PC-3 (cell line): ENCODE results near the gene DNAJA3. TPM values are rescaled to one million over a fixed set of nuclear protein-coding genes. Genes with fewer than 3 reads are reported as not detected.

Experiments
- ATAC-seq: fragments of 200-7000 bp; cut with Tn5 transposase; 2 replicates; pipeline ENCODE4 v1.9.1; 2020; ENCODE audit warnings: mild to moderate bottlenecking, moderate library complexity
- BruUV-seq: library from RNA; stranded (reverse); fragments of 400-500 nt; replicated peaks from 2 replicates; lab custom pipeline; 2021; lab: Mats Ljungman, UMichigan
- CTCF ChIA-PET: fragments of 300-600 bp; sonication (Branson Sonifier 250); formaldehyde crosslinking; loops from one replicate; lab custom pipeline; 2022; ENCODE audit warnings: antibody characterized with exemption; lab: Charles Lee
- POLR2A ChIA-PET: fragments of 300-600 bp; sonication (Branson Sonifier 250); formaldehyde crosslinking; loops from one replicate; lab custom pipeline; 2022; ENCODE audit warnings: antibody characterized with exemption; ENCODE audit not compliant: unreplicated experiment; lab: Charles Lee
- DNase-seq: peaks from one replicate; pipeline ENCODE4 v3.0.0-alpha.2; 2015
- H2AFZ ChIP-seq: fragments of 300-600 bp; sonication (generic); 2 replicates; pipeline ENCODE4 v1.6.0; 2016; ENCODE audit warnings: antibody characterized with exemption, low read length
- H3F3A ChIP-seq: fragments of 300-600 bp; sonication (generic); one replicate; pipeline ENCODE4 v1.6.0; 2017; ENCODE audit warnings: antibody characterized with exemption, low read length, control low read depth, mild to moderate bottlenecking; ENCODE audit not compliant: unreplicated experiment
- H3K27ac ChIP-seq: fragments of 300-600 bp; sonication (generic); 2 replicates; pipeline ENCODE4 v1.5.1; 2016; ENCODE audit warnings: mild to moderate bottlenecking, low read length
- H3K27me3 ChIP-seq: fragments of 300-600 bp; sonication (generic); 2 replicates; pipeline ENCODE4 v1.6.1; 2016; ENCODE audit warnings: low read length, mixed read lengths
- H3K36me3 ChIP-seq: fragments of 300-600 bp; sonication (generic); 2 replicates; pipeline ENCODE4 v1.6.1; 2016; ENCODE audit warnings: low read depth, mixed run types, low read length, mixed read lengths
- H3K4me1 ChIP-seq: fragments of 300-600 bp; sonication (generic); 2 replicates; pipeline ENCODE4 v1.5.1; 2016; ENCODE audit warnings: low read length; ENCODE audit not compliant: insufficient read depth
- H3K4me2 ChIP-seq: fragments of 300-600 bp; sonication (generic); 2 replicates; pipeline ENCODE4 v1.6.0; 2016; ENCODE audit warnings: low read length
- H3K4me3 ChIP-seq: fragments of 300-600 bp; sonication (generic); 2 replicates; pipeline ENCODE4 v1.5.1; 2016; ENCODE audit warnings: mild to moderate bottlenecking, low read length, mixed read lengths
- H3K79me2 ChIP-seq: fragments of 300-600 bp; sonication (generic); 2 replicates; pipeline ENCODE4 v1.6.1; 2017; ENCODE audit warnings: low read length, mixed read lengths
- H3K9ac ChIP-seq: fragments of 300-600 bp; sonication (generic); 2 replicates; pipeline ENCODE4 v1.6.0; 2016; ENCODE audit warnings: mild to moderate bottlenecking, low read length
- H3K9me2 ChIP-seq: fragments of 300-600 bp; sonication (generic); replicated peaks from 2 replicates; pipeline ENCODE4 v1.6.1; 2016; ENCODE audit warnings: mixed run types, low read length, mixed read lengths
- H3K9me3 ChIP-seq: fragments of 300-600 bp; sonication (generic); 2 replicates; pipeline ENCODE4 v1.6.1; 2016; ENCODE audit warnings: low read length, mixed read lengths
- H4K20me1 ChIP-seq: fragments of 300-600 bp; sonication (generic); 2 replicates; pipeline ENCODE4 v1.6.1; 2016; ENCODE audit warnings: low read length, mixed read lengths
- CTCF ChIP-seq: fragments of 300-600 bp; sonication (generic); conservative IDR thresholded peaks from 2 replicates; pipeline ENCODE4 v1.5.1; 2017; ENCODE audit warnings: antibody characterized with exemption, low read depth, mild to moderate bottlenecking, low read length
- EZH2 ChIP-seq: fragments of 300-600 bp; sonication (generic); IDR thresholded peaks from one replicate; pipeline ENCODE4 v1.6.1; 2017; ENCODE audit warnings: antibody characterized with exemption, mild to moderate bottlenecking, low read length; ENCODE audit not compliant: unreplicated experiment
- EZH2phosphoT487 ChIP-seq: fragments of 300-600 bp; sonication (generic); IDR thresholded peaks from 2 replicates; pipeline ENCODE4 v1.6.1; 2018; ENCODE audit warnings: mild to moderate bottlenecking, antibody characterized with exemption, low read length, borderline replicate concordance
- intact Hi-C: fragments of 100-400 bp; cut with micrococcal nuclease; formaldehyde crosslinking; loops from 2 replicates; pipeline ENCODE4 v1.9.0; 2023
- total RNA-seq: library from RNA; depleted of rRNA; stranded (reverse); fragments of >200 nt; gene quantifications from 2 replicates; pipeline ENCODE4 v1.2.3, GENCODE V29; 2014

DNAJA3 gene
- total RNA-seq, 1 experiment from 2014 or later: 123 TPM

DNA sequence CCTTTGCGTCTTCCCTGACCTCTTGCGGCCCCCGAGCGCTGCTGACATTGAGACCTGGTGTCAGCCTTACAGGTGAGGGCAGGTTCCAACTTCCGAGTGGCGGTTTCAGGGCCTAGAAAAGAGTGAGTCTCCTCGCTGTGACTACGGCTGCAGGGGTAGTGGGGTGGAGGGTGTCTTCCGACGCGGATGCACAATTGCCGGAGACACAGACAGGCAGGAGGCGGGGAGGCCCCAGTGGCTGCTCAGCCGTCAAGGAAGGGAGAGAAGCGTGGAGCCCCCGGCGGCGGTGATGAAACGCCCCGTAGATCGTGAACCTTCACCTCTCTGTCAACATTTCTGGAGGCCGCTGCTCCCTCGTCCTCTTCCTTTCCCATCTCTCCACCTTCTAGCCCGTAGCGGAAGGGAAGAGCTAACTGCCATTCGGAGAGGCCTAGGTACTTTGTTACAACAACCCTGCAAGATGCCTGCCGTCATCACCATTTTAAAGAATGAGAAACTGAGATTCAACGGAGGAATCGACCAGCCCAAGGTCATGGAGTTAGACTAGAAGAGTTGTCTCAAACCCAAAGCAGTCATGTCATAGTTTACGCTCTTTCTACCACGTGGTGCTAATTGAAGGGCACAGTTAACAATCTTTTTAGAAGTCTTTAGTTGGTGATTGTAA lies 485 bp downstream of the DNAJA3 start:
- peaks cover 47% of the 10 kb centered on the region for H3K79me2 ChIP-seq
- no peaks in the 10 kb centered on the region for H3F3A ChIP-seq
- DNase-seq (no peak), ATAC-seq (peak; percentile 23)
- no peaks in the 10 kb centered on the region for H3K9me3 ChIP-seq
- H3K4me2 ChIP-seq: peak overlapping the region; percentile 98
- no peaks in the 10 kb centered on the region for H3K27me3 ChIP-seq
- no peak for TF ChIP-seq EZH2
- no peak for TF ChIP-seq CTCF
- no peak for TF ChIP-seq EZH2phosphoT487
- peak overlapping the region; percentile 79 for H3K27ac ChIP-seq
- H2AFZ ChIP-seq: peak overlapping the region; percentile 90
- no peaks in the 10 kb centered on the region for H4K20me1 ChIP-seq
- ChIA-PET CTCF (no interaction called here), POLR2A (no interaction called here)
- no peaks in the 10 kb centered on the region for H3K9me2 ChIP-seq
- peak overlapping the region; percentile 97 for H3K4me3 ChIP-seq
- intact Hi-C loops: no loop called here
- TSS peak; percentile 66 for BruUV-seq
- peak overlapping the region; percentile 98 for H3K9ac ChIP-seq
- H3K4me1 ChIP-seq: peaks cover 19% of the 10 kb centered on the region; the same call in 1 of the 2 replicates
- 0 out of 2 replicates have a peak, but pooled peaks cover 4% of the 10 kb centered on the region for H3K36me3 ChIP-seq

- DNase-seq: no peak
- H3K9ac ChIP-seq: peak overlapping the region; percentile 98
- H3K9me3 ChIP-seq: no peaks in the 10 kb centered on the region
- ChIA-PET CTCF (no interaction called here), POLR2A (no interaction called here)
- H3K79me2 ChIP-seq: peaks cover 53% of the 10 kb centered on the region
- no peaks in the 10 kb centered on the region for H3F3A ChIP-seq
- intact Hi-C loops: no loop called here
- no peak overlapping the region for H2AFZ ChIP-seq
- H3K27ac ChIP-seq: peak overlapping the region; percentile 79
- H3K4me1 ChIP-seq: peaks cover 19% of the 10 kb centered on the region; the same call in 1 of the 2 replicates
- no peak for ATAC-seq
- H3K36me3 ChIP-seq: 0 out of 2 replicates have a peak, but pooled peaks cover 6% of the 10 kb centered on the region
- H4K20me1 ChIP-seq: no peaks in the 10 kb centered on the region
- peak overlapping the region; percentile 97 for H3K4me3 ChIP-seq
- H3K27me3 ChIP-seq: no peaks in the 10 kb centered on the region
- H3K9me2 ChIP-seq: no peaks in the 10 kb centered on the region
- TF ChIP-seq EZH2: no peak
- no peak for TF ChIP-seq CTCF
- no peak for TF ChIP-seq EZH2phosphoT487
- no TSS peak for BruUV-seq
- peak overlapping the region; percentile 98 for H3K4me2 ChIP-seq
These were observed 1.2 kb downstream of the DNAJA3 start for GRCh38 chr16:4426722-4427372.
